ENCODE data around the gene ITGB2.

The ITGB2 gene

DNA sequence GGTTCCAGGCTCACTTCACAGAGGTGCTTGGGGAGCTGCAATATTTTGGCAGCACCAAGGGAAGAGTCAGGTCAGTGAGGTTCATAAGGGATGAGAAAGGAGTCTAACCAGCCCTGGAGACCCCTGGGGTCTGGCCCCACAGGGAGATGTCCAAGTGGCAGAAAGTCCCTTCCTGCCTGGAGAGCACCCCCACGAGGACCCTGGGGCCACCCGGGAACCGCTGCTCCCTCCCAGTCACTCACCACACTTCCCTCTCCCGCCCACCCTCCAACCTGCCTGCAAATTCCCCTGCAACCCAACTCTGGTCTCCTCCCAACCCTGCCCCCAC, 6.5 kb upstream of the ITGB2 start:
- Mint-ChIP-seq H3K9me3 (peaks cover 10% of the 10 kb centered on the region), H3K27ac (no peak overlapping the region), H3K4me3 (no peak overlapping the region), H3K27me3 (ENCODE audit: low read depth) (peaks cover 97% of the 10 kb centered on the region), H3K36me3 (ENCODE audit: low read depth) (no peaks in the 10 kb centered on the region), H3K4me1 (peaks cover 29% of the 10 kb centered on the region)
- TF ChIP-seq, protein P1, sequence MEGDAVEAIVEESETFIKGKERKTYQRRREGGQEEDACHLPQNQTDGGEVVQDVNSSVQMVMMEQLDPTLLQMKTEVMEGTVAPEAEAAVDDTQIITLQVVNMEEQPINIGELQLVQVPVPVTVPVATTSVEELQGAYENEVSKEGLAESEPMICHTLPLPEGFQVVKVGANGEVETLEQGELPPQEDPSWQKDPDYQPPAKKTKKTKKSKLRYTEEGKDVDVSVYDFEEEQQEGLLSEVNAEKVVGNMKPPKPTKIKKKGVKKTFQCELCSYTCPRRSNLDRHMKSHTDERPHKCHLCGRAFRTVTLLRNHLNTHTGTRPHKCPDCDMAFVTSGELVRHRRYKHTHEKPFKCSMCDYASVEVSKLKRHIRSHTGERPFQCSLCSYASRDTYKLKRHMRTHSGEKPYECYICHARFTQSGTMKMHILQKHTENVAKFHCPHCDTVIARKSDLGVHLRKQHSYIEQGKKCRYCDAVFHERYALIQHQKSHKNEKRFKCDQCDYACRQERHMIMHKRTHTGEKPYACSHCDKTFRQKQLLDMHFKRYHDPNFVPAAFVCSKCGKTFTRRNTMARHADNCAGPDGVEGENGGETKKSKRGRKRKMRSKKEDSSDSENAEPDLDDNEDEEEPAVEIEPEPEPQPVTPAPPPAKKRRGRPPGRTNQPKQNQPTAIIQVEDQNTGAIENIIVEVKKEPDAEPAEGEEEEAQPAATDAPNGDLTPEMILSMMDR (IDR thresholded peaks at IDR 0.05; ENCODE audit: unreplicated experiment in 3 of 3) = no peak

DNA sequence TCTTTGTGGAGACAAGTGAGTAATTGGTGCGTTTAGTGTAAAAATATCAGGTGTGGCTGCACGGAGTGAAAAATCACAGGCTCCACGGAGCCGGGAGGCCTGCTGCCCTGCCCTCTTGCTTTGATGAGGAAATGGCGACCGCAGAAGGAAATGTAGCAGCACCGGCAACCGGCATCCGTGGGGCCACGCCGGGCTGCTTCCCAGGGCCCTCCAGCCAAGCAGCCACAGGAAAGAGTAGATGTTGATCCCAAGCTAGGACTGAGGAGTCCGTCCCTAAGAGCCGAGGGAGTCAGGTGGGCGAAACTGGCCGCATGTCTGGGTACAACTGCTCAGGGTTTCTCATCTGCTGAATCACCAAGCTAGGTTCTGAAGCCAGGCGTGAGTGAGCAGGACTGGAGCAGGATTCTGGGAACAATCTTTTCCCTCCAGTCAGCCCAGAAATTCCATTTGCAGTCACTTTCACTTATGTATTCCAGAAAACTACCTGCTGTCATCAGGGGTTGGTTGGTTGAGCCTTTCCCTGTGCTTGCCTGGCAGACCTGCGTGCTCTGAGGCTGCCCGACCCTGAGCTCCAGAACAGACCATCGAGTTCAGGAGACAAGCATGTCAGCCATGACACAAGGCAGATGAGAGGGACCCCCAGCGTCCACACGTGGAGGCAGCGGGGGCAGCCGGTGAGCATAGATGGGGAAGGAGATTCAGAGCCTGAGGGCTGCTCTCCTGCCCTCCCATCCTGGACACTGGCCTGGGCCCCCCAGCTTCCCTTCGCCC, 5.8 kb upstream of the ITGB2 start:
- Mint-ChIP-seq H3K9me3 (peaks cover 10% of the 10 kb centered on the region), H3K4me3 (no peak overlapping the region), H3K27me3 (ENCODE audit: low read depth) (peaks cover 98% of the 10 kb centered on the region), H3K36me3 (ENCODE audit: low read depth) (no peaks in the 10 kb centered on the region), H3K27ac (no peak overlapping the region), H3K4me1 (peaks cover 29% of the 10 kb centered on the region)
- TF ChIP-seq, protein P1 (IDR thresholded peaks at IDR 0.05; ENCODE audit: unreplicated experiment in 3 of 3) = no peak

DNA sequence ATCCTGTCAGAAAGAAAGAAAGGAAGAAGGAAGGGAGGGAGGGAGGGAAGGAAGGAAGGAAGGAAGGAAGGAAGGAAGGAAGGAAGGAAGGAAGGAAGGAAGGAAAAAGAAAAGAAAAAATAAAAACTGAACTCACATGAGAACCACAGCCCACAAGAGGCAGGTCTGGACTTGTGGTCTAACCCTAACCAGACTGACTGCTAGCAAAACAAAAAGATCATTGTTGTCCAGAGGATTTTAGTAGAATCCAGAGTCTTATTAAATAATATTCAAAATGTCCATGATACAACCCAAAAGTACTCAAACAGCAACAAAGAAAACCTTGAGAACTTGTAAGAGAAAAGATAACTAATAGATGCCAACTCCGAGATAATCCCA, 4.7 kb upstream of the ITGB2 start:
- Mint-ChIP-seq H3K36me3 (ENCODE audit: low read depth) (no peaks in the 10 kb centered on the region), H3K27me3 (ENCODE audit: low read depth) (peaks cover 98% of the 10 kb centered on the region), H3K4me1 (peaks cover 20% of the 10 kb centered on the region), H3K27ac (no peak overlapping the region), H3K4me3 (no peak overlapping the region), H3K9me3 (peaks cover 14% of the 10 kb centered on the region)
- TF ChIP-seq, protein P1 (IDR thresholded peaks at IDR 0.05; ENCODE audit: unreplicated experiment in 3 of 3) = no peak

DNA sequence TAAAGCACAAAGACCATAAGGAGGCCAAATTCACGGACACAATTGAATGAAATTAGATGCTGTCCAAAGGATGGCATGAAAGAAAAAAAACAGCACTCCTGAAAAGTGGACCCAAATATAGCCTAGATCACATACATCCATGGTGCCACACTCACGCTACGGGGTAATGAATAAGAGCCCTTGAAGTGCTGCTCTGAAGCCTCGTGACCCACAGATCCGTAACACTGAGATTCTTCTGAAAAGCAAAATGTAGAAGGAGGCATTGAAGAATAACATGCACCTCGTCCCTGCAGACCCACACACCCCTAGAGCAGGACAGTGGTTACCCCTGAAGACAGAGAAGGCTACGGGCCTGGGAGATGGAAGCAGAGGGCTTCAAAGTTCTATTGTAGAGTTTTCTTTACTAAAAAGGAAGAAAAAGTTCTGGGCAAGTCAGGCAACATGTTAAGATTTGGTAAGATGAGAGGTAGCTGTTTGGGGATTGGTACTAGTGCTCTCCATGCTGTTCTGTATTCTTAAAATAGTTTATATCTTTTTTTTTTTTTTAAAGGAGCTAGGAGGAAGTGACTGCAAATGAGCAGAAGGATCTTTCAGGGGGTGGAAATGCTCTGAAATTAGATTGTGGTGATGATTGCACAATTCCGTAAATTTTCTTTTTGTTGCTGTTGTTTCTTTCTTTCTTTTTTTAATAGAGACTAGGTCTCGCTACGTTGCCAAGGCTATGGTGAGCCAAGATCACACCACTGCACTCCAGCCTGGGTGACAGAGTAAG, 4.1 kb upstream of the ITGB2 start:
- TF ChIP-seq, protein P1 (IDR thresholded peaks at IDR 0.05; ENCODE audit: unreplicated experiment in 3 of 3) = no peak
- Mint-ChIP-seq H3K4me1 (peaks cover 25% of the 10 kb centered on the region), H3K27ac (no peak overlapping the region), H3K36me3 (ENCODE audit: low read depth) (no peaks in the 10 kb centered on the region), H3K4me3 (no peak overlapping the region), H3K27me3 (ENCODE audit: low read depth) (peaks cover 98% of the 10 kb centered on the region), H3K9me3 (peaks cover 14% of the 10 kb centered on the region)

DNA sequence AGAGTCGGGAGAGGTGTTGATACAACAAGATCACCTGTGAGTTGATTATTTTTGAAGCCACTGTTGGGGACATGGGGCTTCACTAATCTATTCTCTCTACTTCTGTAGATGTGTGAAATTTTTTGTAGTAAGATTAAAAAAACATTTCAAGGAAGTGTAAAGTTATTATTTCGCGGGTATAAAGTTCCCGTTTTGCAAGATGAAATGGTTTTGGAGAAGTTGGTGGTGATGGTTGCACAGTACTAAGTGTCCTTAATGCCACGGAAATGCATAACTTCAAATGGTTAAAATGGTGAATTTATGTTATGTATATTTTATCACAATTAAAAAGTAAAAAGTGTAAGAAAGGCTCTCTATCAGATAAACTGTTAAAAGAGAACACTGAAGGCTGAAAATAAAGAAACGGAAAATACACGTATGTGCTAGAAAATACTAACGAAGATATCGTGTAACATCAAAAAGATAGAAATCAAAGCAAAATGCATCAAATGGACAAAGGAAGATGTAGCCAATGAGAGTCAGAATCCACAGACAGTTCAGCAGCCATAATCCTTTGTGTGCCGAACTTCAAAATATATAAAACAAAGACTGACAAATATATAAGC, 2.9 kb upstream of the ITGB2 start:
- Mint-ChIP-seq H3K4me1 (peaks cover 21% of the 10 kb centered on the region), H3K4me3 (no peak overlapping the region), H3K36me3 (ENCODE audit: low read depth) (no peaks in the 10 kb centered on the region), H3K27me3 (ENCODE audit: low read depth) (peaks cover 95% of the 10 kb centered on the region), H3K9me3 (peaks cover 14% of the 10 kb centered on the region), H3K27ac (no peak overlapping the region)
- TF ChIP-seq, protein P1 (IDR thresholded peaks at IDR 0.05; ENCODE audit: unreplicated experiment in 3 of 3) = no peak
